Testis (tissue), 3 donors: ENCODE data around the gene FOSB. TPM values are rescaled to one million over a fixed set of nuclear protein-coding genes. Genes with fewer than 3 reads are reported as not detected.

Experiments
- DNase-seq: peaks from one replicate; pipeline ENCODE4 v3.0.0-alpha.2; 2019
- H3K27ac ChIP-seq, 2 donors: fragments of 200-600 bp; sonication (generic); one replicate each; pipeline ENCODE4 v1.5.1; 2019
- H3K27me3 ChIP-seq: fragments of 200-600 bp; sonication (generic); one replicate; pipeline ENCODE4 v1.5.1; 2019
- H3K36me3 ChIP-seq: fragments of 200-600 bp; sonication (generic); one replicate; pipeline ENCODE4 v1.5.1; 2017; ENCODE audit warnings: low read depth; ENCODE audit errors: missing control alignments
- H3K4me1 ChIP-seq: fragments of 200-600 bp; sonication (generic); one replicate; pipeline ENCODE4 v1.5.1; 2019
- H3K4me3 ChIP-seq, 2 donors: fragments of 200-600 bp; sonication (generic); one replicate each; pipeline ENCODE4 v1.5.1; 2017 to 2019
- H3K9me3 ChIP-seq: fragments of 200-600 bp; sonication (generic); one replicate; pipeline ENCODE4 v1.5.1; 2017
- POLR2A ChIP-seq: fragments of 450-650 bp; IDR thresholded peaks from one replicate; pipeline ENCODE4 v1.6.1; 2017; ENCODE audit warnings: antibody characterized with exemption, mild to moderate bottlenecking, moderate library complexity
- WGBS, 2 donors: methylation state at CpG; one replicate each; pipeline ENCODE4 v1.1.5; 2018; 5-methylcytosine and 5-hydroxymethylcytosine counted together
- intact Hi-C: fragments of 100-400 bp; cut with DNase I; formaldehyde crosslinking; loops from one replicate; pipeline ENCODE4 v1.15.1; 2023; ENCODE audit warnings: low total_unique reads
- polyA plus RNA-seq: library from polyadenylated mRNA; stranded (reverse); fragments of 350-450 nt; fragmentation: Illumina TruSeq; extraction: RNeasy Lipid Tissue Mini Kit (QIAGEN cat#74804); gene quantifications from one replicate; pipeline ENCODE4 v1.2.3, GENCODE V29; 2014; ENCODE audit warnings: low read depth, low replicate concordance; ENCODE audit not compliant: insufficient read depth
- total RNA-seq, 2 donors: library from RNA; depleted of rRNA; stranded (reverse); fragments of >200 nt; gene quantifications; one replicate each; pipeline ENCODE4 v1.2.3, GENCODE V29; 2016
- TF ChIP-seq, protein P1 (sequence below), 3 experiments: fragments of 450-650 bp in 2 of 3; fragments of 200-600 bp in 1 of 3; sonication (generic) in 1 of 3; IDR thresholded peaks; one replicate each; pipeline ENCODE4 v1.5.1; 2016 to 2019; ENCODE audit warnings: antibody characterized with exemption in 3 of 3, mild to moderate bottlenecking in 2 of 3, moderate library complexity in 1 of 3

The FOSB gene
- total and polyA plus RNA-seq, 3 donors from 2014 or later, result 1.2 to 22.7 (median 3.9) TPM

DNA sequence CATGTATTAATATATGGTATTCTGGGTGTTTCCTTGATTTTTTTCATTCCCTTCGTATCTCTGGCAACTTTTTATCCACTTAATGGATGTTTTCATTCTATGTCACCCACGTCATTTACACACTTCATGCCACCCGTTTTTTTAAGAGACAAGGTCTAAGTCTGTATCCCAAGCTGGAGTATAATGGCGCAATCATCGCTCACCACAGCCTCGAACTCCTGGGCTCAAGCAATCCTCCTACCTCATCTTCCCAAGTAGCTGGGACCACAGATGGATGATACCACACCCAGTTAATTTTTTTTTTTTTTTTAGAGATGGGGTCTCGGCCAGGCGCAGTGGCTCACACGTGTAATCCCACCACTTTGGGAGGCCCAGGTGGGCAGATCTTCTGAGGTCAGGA is 36.1 kb downstream of the FOSB start:
- H3K9me3 ChIP-seq, result no peaks in the 10 kb centered on the region
- no peak overlapping the region for H3K4me3 ChIP-seq
- intact Hi-C loops, result no loop called here
- H3K27ac ChIP-seq, result no peak overlapping the region
- no peaks in the 10 kb centered on the region for H3K36me3 ChIP-seq
- no peaks in the 10 kb centered on the region for H3K27me3 ChIP-seq
- no peak for DNase-seq
- 88% methylated on average over 9 of the region's 9 CpGs for WGBS, 2 donors
- TF ChIP-seq POLR2A, result no peak
- TF ChIP-seq, protein P1, sequence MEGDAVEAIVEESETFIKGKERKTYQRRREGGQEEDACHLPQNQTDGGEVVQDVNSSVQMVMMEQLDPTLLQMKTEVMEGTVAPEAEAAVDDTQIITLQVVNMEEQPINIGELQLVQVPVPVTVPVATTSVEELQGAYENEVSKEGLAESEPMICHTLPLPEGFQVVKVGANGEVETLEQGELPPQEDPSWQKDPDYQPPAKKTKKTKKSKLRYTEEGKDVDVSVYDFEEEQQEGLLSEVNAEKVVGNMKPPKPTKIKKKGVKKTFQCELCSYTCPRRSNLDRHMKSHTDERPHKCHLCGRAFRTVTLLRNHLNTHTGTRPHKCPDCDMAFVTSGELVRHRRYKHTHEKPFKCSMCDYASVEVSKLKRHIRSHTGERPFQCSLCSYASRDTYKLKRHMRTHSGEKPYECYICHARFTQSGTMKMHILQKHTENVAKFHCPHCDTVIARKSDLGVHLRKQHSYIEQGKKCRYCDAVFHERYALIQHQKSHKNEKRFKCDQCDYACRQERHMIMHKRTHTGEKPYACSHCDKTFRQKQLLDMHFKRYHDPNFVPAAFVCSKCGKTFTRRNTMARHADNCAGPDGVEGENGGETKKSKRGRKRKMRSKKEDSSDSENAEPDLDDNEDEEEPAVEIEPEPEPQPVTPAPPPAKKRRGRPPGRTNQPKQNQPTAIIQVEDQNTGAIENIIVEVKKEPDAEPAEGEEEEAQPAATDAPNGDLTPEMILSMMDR (IDR thresholded peaks at IDR 0.05), result no peak
- H3K4me1 ChIP-seq, result peaks cover 9% of the 10 kb centered on the region

DNA sequence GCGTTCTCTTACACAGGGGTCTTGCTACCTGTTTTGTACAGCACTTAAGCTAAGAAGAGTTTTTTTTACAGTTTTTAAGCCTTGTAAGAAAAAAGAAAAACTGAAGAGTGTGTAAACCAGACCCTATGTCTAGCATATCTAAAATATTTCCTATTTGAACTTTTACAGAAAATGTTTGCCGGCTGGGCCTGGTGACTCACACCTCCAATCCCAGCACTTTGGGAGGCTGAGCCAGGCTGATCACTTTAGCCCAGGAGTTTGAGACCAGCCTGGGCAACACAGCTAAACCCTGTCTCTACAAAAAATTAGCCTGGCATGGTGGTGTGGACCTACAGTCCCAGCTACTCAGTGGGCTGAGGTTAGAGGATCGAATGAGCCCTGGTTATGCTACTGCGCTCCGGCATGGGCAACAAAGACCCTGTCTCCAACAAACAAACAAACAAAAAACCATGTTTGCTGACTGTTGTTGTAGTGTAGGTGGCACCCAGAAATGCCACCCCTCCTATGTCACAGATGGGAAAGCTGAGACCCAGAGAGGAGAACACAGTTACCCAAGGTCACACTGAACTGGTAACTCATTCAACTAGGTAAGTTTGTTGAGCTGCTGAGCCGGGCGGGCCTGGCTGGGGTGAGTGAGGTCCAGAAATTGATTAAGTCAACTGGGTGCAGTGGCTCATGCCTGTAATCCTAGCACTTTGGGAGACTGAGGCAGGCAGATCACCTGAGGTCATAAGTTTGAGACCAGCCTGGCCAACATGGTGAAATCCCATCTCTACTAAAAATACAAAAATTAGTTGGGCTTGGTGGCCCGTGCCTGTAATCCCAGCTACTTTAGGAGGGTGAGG is 37.6 kb downstream of the FOSB start:
- intact Hi-C loops, result loop anchor here (5.0 kb wide), 1 partner anchor 77 kb away; the partner anchor contains the start of gene OPA3
- 78% methylated on average over 8 of the region's 8 CpGs for WGBS, 2 donors

DNA sequence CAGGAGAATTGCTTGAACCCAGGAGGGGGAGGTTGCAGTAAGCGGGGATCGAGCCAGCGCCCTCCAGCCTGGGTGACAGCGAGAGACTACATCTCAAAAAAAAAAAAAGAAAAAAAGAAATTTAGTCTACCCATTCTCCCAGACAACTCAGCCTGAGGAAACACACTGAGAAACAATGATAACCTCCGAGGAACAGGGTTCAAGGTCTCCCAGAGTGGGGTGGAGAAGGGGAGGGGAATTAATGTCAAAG is 38.1 kb downstream of the FOSB start:
- Histone ChIP-seq H3K4me3 (peak overlapping the region; percentile 86 to 97), H3K4me1 (peaks cover 19% of the 10 kb centered on the region), H3K27me3 (no peaks in the 10 kb centered on the region), H3K9me3 (no peaks in the 10 kb centered on the region), H3K36me3 (no peaks in the 10 kb centered on the region), H3K27ac (peak overlapping the region; percentile 79 to 93)
- DNase-seq, result no peak
- TF ChIP-seq POLR2A, result no peak
- TF ChIP-seq, protein P1 (IDR thresholded peaks at IDR 0.05), result no peak
- 37% methylated on average over 5 of the region's 5 CpGs for WGBS, 2 donors
- intact Hi-C loops, result loop anchor here (5.0 kb wide), 1 partner anchor 76 kb away; the partner anchor contains the start of gene OPA3

More for the DNA sequence above, 37.6 kb downstream of the FOSB start:
- peak overlapping the region in 1 of 2 donors; percentile 93 for H3K27ac ChIP-seq
- no peak for DNase-seq
- H3K36me3 ChIP-seq, result no peaks in the 10 kb centered on the region
- H3K4me1 ChIP-seq, result peaks cover 19% of the 10 kb centered on the region
- H3K9me3 ChIP-seq, result no peaks in the 10 kb centered on the region
- TF ChIP-seq, protein P1 (IDR thresholded peaks at IDR 0.05), result no peak
- no peak for TF ChIP-seq POLR2A
- H3K27me3 ChIP-seq, result no peaks in the 10 kb centered on the region
- no peak overlapping the region for H3K4me3 ChIP-seq

DNA sequence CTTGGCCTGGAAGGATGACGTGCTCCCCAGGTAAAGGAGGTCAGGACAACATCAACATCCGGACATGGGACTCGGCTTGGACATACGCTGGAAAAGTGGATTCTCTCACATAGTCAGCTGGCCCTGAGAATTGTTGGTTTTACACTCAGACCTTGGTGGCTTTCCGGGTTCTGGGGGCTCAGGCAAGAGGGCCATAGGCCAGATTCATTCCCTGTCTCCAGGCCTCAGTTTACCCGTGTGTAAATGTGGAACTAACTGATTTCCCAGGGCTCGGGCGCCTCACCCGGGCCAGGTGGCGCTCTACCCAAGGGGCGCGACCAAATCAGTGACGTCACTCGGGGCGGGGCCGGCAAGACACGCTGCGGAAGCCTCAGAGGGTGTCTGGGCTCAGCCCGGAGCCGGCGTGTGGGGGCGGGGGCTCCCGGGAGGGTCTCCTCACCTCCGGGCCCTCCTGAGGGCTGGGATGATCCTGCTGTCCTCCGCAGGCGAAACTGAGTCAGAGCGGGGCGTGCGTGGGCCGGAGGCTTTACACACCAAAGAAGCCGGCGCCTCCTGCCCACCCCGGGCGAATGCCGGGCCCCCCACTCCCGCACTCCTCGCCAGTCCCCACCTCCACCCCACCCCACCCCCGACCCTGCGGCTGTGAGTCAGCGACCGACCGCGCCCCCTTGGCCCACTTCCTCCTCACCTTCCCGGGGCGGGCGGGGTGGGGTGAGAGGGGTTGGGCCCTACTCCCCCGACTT is 38.6 kb downstream of the FOSB start:
- H3K4me3 ChIP-seq, result peak overlapping the region; percentile 86 to 97
- no peaks in the 10 kb centered on the region for H3K36me3 ChIP-seq
- TF ChIP-seq POLR2A, result peak; percentile 53
- TF ChIP-seq, protein P1 (IDR thresholded peaks at IDR 0.05), result peak in 1 of 3 experiments; percentile 39
- peaks cover 19% of the 10 kb centered on the region for H3K4me1 ChIP-seq
- 1 to 5% methylated on average over 6 to 27 of the region's 47 CpGs for WGBS, 2 donors
- no peaks in the 10 kb centered on the region for H3K9me3 ChIP-seq
- intact Hi-C loops, result loop anchor here (5.0 kb wide), 1 partner anchor 76 kb away; the partner anchor contains the start of gene OPA3
- H3K27ac ChIP-seq, result peak overlapping the region; percentile 79 to 93
- no peaks in the 10 kb centered on the region for H3K27me3 ChIP-seq
- DNase-seq, result peak; percentile 96
